GM12801 (cell line): ENCODE results near the gene OR56A3.

ENCODE experiments used
- CTCF ChIP-seq: IDR thresholded peaks from one replicate; pipeline ENCODE4 v1.5.1; 2011; ENCODE audit warnings: control low read depth; ENCODE audit not compliant: insufficient read length; ENCODE audit errors: extremely low read depth

Gene OR56A3

GRCh38 chr11:5973530-5973929 is 31.5 kb downstream of the OR56A3 start:
- TF ChIP-seq CTCF: no peak

DNA sequence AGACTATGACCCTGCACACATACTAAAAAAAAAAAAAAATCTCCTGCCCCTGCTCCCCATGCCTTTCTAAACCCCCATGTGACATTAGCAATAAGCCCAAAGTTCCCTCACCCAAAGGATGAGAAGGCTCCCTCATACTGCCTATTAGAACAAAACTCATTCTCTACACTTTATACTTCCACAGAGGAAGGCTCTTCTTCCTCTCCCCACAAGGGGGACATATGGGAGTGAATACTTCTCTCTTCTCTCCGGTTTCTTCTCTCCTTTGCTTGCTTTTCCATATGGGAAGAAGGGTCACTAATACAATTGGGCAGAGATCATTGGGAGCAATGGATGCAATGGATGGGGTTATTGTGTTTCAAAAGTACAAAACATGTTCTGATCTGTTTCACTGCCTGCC is 41.4 kb downstream of the OR56A3 start:
- TF ChIP-seq CTCF: no peak

- no peak for TF ChIP-seq CTCF
Measured at GRCh38 chr11:5986885-5987284, 44.8 kb downstream of the OR56A3 start, which contains the start of gene OR52L1. OR52L1 (minus strand) TSS chr11:5986985; CDS start chr11:5986930, 55 bp downstream.

DNA sequence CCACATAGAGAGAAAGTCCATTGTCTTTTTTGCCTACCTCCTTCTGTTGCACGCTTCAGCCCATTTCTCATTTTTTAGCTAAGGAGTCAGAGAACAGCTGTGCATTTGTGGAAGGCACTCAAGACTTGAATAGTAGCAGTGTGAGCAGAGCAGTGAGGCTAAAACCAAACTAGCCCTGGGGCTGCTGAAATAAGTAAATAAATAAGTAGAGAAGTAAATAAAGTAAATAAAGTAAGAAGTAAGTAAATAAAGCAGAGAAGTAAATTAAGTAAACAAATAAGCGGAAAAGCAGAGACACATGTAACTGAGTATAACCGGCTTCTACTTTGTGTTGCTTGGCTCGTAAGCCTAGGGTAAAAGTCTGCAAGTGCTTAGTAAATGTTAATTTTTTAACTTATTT is 47.2 kb downstream of the OR56A3 start:
- TF ChIP-seq CTCF: no peak

- TF ChIP-seq CTCF: no peak
Measured at GRCh38 chr11:5992150-5992549, 50.1 kb downstream of the OR56A3 start.

- no peak for TF ChIP-seq CTCF
Measured at GRCh38 chr11:5992604-5993251, 50.7 kb downstream of the OR56A3 start.

DNA sequence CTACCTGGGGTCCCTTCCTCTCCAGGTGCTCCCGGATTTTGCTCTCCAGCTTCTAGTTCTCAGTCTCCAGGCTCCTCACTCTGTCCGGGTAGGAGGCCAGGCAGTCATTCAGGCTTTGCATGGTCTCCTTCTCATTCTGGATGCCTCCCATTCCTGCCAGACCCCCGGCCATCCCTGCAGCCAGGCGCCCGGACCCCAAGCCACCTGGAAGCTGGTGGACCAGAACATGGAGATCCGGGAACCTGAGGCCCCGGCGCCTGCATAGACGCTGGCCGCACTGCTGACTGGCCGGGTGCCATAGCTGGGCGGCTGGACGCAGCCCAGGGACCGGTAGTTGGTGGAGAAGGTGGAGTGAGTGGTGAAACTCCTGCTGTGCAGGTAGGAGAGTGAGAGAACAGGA is 52.7 kb downstream of the OR56A3 start:
- TF ChIP-seq CTCF: no peak
